Measurements from ENCODE around the gene SUMO3.

SUMO3 gene

DNA sequence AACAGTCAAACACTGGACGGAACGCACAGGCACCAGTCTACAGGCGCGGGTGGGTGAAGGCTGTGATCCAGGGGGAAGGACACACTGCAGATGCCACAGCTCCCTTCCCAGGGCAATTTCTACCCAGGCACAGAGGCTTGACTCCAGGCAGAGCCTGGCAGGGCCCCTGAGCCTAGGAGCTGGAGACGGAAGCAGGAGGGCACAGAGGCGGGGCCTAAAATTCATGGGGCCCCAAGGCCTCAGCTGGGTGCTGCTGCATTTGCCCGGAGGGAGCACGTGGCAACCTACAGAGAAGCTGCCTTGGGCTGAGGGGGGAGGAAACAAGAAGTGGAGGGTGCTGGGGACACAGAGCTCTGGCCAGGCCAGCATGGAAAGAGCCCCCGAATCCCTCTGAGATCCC lies 57.5 kb downstream of the SUMO3 start:
- no peak for DNase-seq
- peaks cover 21% of the 10 kb centered on the region for H3K4me1 Mint-ChIP-seq
- TF ChIP-seq, protein P1, sequence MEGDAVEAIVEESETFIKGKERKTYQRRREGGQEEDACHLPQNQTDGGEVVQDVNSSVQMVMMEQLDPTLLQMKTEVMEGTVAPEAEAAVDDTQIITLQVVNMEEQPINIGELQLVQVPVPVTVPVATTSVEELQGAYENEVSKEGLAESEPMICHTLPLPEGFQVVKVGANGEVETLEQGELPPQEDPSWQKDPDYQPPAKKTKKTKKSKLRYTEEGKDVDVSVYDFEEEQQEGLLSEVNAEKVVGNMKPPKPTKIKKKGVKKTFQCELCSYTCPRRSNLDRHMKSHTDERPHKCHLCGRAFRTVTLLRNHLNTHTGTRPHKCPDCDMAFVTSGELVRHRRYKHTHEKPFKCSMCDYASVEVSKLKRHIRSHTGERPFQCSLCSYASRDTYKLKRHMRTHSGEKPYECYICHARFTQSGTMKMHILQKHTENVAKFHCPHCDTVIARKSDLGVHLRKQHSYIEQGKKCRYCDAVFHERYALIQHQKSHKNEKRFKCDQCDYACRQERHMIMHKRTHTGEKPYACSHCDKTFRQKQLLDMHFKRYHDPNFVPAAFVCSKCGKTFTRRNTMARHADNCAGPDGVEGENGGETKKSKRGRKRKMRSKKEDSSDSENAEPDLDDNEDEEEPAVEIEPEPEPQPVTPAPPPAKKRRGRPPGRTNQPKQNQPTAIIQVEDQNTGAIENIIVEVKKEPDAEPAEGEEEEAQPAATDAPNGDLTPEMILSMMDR (IDR thresholded peaks at IDR 0.05): no peak
- H3K9me3 Mint-ChIP-seq: peaks cover 7% of the 10 kb centered on the region
- H3K27me3 Mint-ChIP-seq (ENCODE audit: low read depth, poor library complexity): peaks cover 16% of the 10 kb centered on the region
- no peak overlapping the region for H3K4me3 Mint-ChIP-seq
- peak overlapping the region; percentile 57 for H3K27ac Mint-ChIP-seq
- no peaks in the 10 kb centered on the region for H3K36me3 Mint-ChIP-seq (ENCODE audit: low read depth)

DNA sequence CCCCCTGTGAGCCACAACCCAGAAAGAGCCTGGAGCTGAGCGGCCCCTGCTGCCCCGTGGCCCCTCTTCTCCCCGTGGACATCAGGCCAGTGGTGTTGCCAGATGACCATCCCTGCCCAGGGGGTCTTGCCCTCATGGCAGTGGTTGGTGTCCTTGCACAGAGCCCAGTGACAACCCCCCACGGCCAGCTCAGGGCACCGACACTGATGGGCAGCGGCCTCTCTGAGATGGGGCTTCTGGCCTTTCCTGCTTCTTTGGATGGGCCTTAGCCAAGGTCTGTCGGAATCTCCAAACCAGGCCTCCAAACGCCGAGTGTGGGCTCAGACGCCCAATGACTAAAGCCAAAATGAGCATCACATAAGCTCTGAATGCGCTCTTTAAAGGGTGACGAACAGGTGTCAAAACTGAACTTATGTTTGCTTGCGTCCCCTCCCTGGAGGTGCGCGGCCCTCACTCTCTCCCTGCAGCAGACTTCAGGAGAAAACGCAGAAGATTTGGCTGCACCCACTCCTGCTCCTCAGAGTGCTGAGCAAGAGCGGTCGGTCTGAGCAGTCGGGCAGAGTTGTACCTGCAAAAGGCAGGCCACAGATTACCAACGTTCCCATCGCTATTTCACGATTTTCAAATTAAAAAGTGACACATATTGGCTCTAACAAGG lies 58.1 kb downstream of the SUMO3 start:
- no peak for DNase-seq
- H3K27ac Mint-ChIP-seq: peak overlapping the region; percentile 57
- no peak overlapping the region for H3K4me3 Mint-ChIP-seq
- H3K4me1 Mint-ChIP-seq: peaks cover 16% of the 10 kb centered on the region
- peaks cover 16% of the 10 kb centered on the region for H3K27me3 Mint-ChIP-seq (ENCODE audit: low read depth, poor library complexity)
- TF ChIP-seq, protein P1 (IDR thresholded peaks at IDR 0.05): no peak
- H3K9me3 Mint-ChIP-seq: peaks cover 13% of the 10 kb centered on the region
- H3K36me3 Mint-ChIP-seq (ENCODE audit: low read depth): peaks cover 6% of the 10 kb centered on the region

DNA sequence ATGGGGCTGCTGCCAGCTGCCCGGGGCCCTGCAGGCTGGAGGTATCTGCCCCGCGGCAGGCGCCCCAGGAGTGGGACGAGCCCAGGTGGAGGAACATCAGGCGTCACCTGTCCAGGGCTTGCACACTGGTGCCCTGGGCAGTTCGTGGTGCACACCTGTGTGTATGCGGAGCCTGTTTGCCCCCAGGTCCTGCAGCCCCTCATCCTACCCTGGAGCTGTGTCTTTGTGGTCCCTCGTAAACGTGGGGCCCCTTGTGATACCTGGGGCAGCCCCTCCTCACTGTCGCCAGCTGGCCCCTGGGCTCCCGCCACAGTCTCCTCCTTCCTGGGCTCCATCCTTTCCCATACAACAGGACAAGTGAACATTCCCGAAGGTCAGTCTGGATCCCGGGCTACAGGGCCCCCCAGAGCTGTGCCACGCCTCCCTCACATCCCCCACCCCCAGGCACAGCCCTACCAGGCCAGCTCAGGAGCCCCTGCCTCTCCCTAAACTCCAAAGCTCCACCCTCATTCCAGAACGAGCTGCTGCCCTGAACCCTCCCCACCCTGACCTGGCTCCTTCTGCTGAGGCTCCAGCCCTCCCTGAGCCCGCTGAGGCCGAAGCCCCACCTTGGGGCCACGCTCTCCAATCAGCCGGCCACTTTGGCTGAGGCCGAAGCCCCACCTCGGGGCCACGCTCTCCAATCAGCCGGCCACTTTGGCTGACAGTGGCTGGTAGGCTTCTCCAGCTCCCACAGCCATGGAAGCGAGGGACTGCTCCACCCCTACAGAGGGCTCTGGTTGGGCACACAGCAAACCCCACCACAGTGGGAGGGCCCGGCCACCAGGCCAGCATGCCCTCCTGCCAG lies 58.9 kb downstream of the SUMO3 start:
- peaks cover 17% of the 10 kb centered on the region for H3K9me3 Mint-ChIP-seq
- H3K27ac Mint-ChIP-seq: no peak overlapping the region
- no peak overlapping the region for H3K4me3 Mint-ChIP-seq
- peaks cover 7% of the 10 kb centered on the region for H3K36me3 Mint-ChIP-seq (ENCODE audit: low read depth)
- H3K27me3 Mint-ChIP-seq (ENCODE audit: low read depth, poor library complexity): peaks cover 16% of the 10 kb centered on the region
- TF ChIP-seq, protein P1 (IDR thresholded peaks at IDR 0.05): no peak
- peaks cover 16% of the 10 kb centered on the region for H3K4me1 Mint-ChIP-seq
- DNase-seq: no peak

DNA sequence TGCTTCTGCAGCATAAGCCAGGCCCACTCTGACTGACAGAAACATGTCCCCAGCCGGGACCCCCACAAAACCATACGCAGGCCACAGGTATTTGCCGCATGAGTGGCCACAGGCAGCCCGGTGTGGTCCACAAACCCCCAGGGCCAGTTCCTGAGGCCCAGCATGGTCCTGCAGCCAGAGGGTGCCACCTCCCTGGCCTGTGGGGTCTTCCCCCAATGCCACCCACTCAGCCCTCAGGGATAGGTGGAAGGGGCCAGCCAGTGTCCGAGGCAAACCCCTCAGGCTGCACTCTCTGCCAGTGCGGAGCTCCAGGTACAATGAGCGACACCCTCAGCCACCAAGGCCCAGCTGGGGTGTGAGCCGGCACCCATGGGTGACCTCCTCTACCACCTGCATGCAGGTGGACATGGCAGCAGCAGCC lies 59.7 kb downstream of the SUMO3 start:
- H3K4me1 Mint-ChIP-seq: peaks cover 16% of the 10 kb centered on the region
- peaks cover 22% of the 10 kb centered on the region for H3K9me3 Mint-ChIP-seq
- TF ChIP-seq, protein P1 (IDR thresholded peaks at IDR 0.05): no peak
- H3K36me3 Mint-ChIP-seq (ENCODE audit: low read depth): peaks cover 10% of the 10 kb centered on the region
- no peak overlapping the region for H3K27ac Mint-ChIP-seq
- H3K4me3 Mint-ChIP-seq: no peak overlapping the region
- no peak for DNase-seq
- peaks cover 16% of the 10 kb centered on the region for H3K27me3 Mint-ChIP-seq (ENCODE audit: low read depth, poor library complexity)

DNA sequence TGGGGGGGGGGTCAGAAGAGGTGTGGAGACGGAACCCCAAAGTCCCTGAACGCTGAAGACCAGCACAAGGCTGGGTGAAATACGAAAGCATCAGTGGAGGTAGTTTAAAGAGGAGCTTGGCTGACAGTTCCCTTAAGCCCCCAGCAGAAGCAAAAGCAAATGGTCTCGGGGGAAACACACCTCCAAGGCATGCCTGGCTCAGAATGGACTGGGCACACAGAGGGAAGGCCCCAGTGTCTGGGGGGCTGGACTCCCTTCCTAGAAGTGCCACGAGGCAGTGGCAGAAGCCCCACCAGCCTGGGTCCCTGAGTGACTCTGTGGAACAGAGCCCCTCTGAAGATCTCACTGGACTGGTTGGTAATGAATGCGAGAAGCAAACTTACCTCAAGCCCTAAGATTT lies 60.1 kb downstream of the SUMO3 start:
- DNase-seq: no peak
- Mint-ChIP-seq H3K4me1 (peaks cover 18% of the 10 kb centered on the region), H3K27me3 (ENCODE audit: low read depth, poor library complexity) (peaks cover 18% of the 10 kb centered on the region), H3K36me3 (ENCODE audit: low read depth) (peaks cover 10% of the 10 kb centered on the region), H3K9me3 (peaks cover 22% of the 10 kb centered on the region), H3K4me3 (no peak overlapping the region), H3K27ac (no peak overlapping the region)
- TF ChIP-seq, protein P1 (IDR thresholded peaks at IDR 0.05): no peak
